ENCODE results near the gene DTNA.

DTNA gene

DNA sequence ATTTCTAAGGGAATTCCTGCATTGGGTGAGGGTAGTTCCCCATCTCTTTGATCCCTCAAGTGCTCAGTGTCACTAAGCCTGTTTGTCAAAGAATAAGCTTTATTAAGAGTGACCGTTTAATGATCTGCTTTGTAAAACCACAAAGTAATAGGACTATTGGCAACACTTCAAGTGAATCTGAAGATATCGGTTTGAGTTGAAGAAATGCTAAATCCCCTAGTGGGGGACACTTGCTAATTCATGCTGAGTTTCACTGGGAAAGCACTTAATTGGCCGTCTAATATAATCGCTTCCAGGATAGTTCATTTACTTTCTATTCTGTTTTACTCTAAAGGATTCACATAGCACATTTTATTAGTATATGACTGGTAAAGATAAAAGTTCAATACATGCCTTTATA lies 54.4 kb downstream of the DTNA start:
- FAIRE-seq: no peak
- no peak for DNase-seq (ENCODE audit: insufficient read length, low spot score)

DNA sequence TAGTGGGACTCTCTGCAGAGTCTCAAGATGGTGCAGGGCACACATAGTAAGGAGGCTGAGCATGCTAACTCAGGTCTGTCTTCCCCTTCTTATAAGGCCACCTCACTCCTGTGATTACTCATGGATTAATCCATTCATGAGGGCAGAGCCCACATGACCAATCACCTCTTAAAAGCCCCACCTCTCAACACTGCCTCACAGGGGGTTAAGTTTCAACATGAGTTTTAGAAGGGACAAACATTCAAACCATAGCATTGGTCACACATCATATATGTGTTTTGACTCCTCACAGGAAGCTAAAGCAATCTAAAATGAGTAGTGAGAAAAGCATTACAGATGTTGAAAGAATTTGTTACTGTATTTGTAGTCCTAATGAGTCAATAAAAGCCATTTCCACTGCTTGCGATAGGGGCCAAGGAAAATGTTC lies 57.5 kb downstream of the DTNA start:
- no peak for FAIRE-seq
- no peak for DNase-seq (ENCODE audit: insufficient read length, low spot score)

DNA sequence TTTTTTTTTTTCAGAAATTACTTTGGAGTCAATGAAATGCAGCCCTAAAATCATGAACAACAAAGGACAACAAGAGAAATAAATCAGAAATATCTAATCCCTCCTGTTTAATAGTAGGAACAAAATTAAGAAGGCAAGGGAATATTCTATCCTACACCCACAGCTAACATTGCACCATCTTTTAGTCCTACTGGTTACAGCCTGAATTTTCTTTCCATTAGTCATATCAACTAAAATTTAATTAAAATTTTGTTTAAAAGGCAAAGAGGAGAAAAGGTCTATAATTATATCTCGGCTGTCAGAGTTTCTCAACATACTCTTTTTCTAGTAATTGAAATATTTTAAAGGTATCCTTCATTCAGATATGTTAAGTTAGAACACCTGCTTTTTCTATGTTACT lies 61.9 kb downstream of the DTNA start:
- no peak for DNase-seq (ENCODE audit: insufficient read length, low spot score)
- FAIRE-seq: no peak

DNA sequence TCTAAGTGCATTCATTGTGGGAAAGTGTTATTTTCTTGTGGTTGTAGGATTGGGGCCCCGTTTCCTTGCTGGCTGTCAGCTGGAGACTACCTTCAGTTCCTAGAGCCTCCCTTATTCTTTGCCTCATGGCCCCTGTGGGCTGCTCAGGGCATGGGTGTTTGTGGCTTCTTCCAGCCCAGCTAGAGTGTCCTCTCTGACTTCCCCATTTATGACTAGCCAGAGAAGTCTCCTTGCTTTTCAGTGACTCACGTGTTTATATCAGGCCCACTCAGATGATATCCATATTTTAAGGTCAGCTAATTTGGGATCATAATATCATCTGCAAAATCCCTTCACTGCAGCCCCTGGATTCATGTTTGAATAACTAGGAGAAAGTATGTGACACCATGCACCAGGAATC lies 62.8 kb downstream of the DTNA start:
- FAIRE-seq (no peak), DNase-seq (ENCODE audit: insufficient read length, low spot score) (no peak)

DNA sequence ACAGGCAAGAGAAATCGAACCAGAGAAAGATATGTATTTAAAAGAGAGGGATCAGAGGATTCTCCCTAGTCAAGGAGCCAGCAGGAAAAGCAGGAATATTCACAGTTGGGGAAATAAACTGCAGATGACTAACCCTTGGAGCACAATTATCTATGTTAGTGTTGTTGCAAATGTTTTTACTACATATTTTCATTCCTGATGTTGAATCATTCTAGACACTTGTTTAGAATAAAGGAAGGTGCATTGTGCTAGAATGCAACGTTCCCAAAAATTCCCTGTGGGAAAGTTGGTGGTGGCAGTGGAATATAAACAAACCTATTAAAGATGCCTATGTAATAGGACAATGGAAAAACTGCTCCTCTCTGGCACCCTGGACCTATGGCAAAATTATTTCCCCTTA lies 63.3 kb downstream of the DTNA start:
- no peak for DNase-seq (ENCODE audit: insufficient read length, low spot score)
- FAIRE-seq: no peak

DNA sequence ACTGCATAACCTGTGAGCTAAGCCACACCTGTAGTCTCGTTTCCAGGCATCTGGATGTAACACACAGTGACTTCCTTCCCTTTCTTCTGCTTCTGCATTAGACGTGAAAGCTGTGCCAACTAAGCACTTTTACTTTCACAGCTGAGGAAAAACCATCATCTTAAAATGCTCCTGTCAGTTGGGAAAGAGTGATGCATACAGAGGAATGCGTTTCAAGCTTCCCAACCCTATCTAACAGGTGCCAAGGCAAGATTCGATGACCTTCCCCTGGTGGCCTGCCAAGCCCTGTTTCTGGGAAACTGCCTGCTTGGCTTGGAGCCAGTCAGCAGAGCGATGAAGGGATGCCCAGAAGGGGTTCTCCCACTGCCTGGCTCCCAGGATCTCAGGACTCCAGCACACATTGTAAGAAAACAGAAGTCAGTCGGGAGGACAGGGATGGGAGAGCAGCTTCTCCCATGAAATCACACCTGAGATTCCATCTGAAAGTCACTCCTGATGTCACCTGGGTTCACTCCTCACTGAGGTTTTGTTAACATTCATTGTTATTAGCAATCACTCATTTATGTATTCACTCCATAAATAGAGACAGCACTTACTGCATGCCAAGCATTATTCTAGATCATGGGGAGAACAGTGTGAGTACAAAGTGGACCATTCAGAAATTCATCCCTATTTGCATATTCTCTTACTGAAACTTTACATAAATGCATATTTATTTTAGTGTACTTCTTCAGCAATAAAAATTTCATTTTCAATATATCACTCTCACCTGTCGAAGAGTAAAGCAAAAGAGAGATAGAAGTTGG lies 64.1 kb downstream of the DTNA start:
- DNase-seq (ENCODE audit: insufficient read length, low spot score) (no peak), FAIRE-seq (no peak)

DNA sequence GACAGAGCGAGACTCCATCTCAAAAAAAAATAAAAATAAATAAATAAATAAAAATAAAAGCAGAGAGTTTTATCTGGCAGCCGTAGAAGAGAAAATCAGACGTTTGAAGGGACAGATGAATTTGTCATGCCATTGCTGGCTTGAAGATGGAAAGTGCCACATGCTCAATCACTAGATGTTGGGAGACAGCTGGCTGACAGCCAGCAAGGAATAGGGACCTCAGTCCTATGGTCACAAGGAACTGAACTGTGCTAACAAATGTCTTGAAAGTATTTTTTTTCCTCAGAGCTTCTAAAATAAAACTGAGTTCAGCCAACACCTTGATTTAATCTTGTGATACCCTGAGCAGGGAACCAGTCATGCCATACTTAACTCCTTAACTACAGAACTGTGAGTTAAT lies 65.4 kb downstream of the DTNA start:
- FAIRE-seq: no peak
- no peak for DNase-seq (ENCODE audit: insufficient read length, low spot score)

DNA sequence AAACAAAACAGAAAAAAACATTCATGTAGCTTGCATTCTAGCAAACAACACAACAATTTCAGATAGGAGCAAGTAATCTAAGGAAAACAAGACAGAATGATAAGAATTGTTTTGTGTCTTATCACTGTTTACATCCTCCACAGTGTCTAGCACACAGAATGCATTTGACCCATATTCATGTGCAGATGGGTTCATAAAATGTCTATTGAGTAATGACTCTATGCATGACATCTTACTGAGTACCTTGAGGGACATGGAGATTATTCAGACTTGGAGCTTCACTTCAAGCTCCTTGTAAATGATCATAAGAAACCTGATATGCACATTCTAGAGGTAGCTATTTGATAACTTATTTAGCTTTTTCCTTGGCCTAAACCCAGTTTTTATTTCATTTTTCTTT lies 69.0 kb downstream of the DTNA start:
- no peak for DNase-seq (ENCODE audit: insufficient read length, low spot score)
- no peak for FAIRE-seq

DNA sequence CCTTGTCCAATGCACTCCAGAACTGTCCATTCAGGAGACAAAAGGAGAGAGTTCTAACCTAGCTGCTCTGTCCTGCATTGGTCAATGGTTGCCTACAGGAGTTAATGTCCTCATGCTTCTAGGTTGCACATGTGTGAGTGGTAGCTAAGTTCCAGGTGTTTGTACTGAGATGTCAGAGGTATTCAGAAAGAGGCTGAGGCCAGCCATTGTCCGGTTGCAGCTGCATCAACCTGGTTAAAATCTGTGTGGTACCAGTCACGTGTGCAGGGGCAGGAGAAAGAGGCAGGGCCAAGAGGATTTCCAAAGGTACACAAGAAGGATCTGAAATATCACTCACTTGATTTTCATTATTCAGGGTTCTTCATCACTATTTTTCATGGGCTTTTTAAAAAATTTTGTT lies 70.8 kb downstream of the DTNA start:
- FAIRE-seq: no peak
- no peak for DNase-seq (ENCODE audit: insufficient read length, low spot score)

DNA sequence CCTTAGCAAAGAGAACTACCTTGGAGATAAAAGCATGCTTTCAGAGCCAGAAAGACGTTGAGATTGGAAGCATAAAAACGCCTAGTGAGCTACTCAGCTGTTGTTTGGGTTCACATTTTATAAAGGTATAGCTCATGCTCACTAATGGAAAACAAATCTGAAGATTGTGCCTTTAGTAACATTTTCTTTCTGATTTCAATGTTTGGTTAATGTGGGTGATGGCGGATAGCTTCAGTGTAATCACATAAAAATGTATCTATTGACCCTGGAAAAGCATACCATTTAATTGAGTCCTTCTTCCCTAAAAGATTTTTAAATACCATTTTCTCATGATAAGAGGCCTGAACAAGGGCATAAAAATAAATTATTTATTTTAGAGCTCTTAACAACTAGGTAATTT lies 73.4 kb downstream of the DTNA start:
- FAIRE-seq: no peak
- no peak for DNase-seq (ENCODE audit: insufficient read length, low spot score)

DNA sequence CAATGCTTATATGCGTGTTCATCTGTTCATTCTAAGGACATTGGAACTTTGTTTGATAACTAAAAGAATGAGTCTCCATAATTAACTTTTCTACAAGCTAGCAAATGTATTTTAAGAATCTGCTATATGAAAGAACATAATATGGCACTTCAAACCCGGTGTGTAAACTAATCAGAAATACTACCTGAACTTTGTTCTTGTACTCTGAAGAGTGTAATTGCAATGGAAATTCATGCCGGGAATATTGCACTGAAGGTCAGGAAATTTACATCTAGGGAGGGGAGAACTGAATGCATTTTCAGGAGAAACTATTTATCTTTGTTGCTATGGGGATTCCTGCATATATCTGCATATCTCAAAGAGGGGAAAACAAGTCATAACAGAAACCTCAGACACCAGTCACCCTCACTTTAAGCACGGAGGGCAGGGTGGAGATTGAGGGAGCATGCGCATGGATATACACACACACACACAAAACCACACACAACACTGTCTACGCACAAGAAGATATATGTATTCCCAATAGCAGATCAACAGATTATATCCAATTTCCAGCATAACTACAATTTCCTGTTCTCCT lies 76.2 kb downstream of the DTNA start:
- FAIRE-seq (no peak), DNase-seq (ENCODE audit: insufficient read length, low spot score) (no peak)

DNA sequence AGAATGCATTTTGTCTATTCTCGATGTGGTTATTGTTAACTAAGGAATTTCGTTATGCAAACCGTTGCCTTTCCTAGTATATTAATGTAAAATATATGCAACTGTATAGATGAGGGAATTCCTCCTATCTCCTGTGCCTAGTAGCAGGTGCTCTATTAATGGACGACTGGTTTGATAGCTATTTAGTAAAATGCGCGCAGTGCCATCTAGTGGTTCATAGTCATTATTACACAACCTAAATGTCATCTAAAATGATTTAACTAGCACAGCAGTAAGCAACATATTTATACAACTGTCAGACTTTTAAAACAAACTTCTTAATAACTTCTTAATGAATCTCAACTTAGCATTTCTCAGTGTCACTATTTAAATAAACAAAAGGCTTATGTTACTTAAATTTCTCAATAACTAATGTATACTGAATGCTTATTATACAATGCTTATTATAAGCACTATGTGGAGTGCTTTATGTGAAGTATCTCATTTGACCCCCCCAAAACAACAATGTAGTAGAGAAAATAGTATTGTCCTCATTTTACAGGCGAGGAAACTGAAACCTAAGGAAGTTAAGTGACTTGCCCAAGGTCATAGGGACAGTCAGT lies 77.9 kb downstream of the DTNA start:
- DNase-seq (ENCODE audit: insufficient read length, low spot score) (peak; percentile 24), FAIRE-seq (no peak)

DNA sequence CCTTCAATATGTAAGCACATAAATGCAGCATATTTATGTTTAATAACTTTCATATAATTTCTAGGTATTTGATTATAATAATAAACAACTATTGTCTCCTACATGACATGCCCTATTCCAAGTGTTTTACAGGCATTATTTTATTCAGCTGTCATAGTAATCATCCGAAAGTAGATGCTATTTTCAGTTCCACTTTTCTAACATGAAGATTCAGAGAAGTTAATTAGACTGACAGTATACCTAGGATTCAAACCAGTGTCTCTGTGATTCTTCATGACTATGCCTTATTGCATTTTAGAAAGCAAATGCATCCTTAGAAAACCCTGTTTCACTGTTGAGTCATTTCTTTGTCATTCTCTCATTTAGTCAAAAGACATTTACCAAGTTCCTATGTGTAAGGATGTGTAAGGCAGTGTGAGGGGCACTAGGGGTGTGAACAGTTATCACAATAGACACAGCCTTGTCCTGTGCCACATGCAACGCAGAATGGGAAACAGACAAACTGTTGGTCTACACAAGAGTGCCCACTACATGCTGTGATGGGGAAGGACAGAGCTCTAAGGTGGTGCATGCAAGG lies 79.8 kb downstream of the DTNA start:
- DNase-seq (ENCODE audit: insufficient read length, low spot score) (no peak), FAIRE-seq (no peak)

DNA sequence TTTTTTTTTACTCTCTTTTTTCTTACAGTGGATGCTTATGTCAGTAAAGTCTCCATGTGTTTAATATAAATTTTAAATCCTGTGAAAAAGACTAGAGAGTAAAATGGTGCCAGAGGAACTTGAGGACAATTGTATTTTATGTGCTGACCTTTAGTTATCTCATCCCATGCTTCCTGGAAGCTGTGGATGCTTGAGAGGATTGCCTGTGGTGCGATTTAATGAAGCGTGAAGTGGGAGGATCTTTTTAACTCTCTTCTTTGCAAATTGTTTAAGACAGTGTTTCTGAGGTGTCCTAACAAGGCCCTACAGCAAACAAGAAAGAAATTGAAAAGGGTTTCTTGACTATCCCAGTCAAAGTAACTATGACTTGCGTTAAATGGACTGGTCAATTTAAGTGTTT lies 84.2 kb downstream of the DTNA start:
- FAIRE-seq (no peak), DNase-seq (ENCODE audit: insufficient read length, low spot score) (no peak)

DNA sequence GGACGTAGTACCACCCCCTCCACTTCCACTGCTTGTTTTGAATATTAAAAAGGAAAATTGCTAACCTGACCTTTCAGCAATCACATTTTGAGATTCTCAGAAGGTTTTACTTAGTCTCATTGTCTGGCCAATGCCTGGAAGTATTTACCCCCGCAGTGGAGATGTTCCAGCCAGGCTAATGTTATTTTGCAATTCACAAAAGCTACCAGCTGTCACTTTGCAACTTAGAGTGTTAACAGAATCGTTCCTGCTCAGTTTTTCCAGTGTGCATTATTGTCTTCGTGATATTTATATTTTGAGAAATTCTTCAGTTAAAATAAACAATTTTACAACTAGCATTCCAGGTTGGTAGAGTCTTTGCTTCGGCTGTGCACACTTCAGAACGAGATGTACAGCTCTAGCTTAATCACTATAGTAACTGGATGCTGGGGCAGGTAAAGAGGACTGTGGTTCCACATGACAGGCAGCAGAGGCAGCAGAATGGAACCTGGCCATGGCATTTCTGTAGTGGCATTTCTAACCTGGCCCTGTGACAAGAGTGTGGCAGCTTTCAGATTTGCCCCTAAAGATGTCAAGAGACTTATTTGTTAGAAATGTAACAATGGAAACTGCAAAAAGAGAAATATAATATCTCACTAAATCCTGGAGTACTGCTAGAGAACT lies 85.1 kb downstream of the DTNA start:
- no peak for FAIRE-seq

DNA sequence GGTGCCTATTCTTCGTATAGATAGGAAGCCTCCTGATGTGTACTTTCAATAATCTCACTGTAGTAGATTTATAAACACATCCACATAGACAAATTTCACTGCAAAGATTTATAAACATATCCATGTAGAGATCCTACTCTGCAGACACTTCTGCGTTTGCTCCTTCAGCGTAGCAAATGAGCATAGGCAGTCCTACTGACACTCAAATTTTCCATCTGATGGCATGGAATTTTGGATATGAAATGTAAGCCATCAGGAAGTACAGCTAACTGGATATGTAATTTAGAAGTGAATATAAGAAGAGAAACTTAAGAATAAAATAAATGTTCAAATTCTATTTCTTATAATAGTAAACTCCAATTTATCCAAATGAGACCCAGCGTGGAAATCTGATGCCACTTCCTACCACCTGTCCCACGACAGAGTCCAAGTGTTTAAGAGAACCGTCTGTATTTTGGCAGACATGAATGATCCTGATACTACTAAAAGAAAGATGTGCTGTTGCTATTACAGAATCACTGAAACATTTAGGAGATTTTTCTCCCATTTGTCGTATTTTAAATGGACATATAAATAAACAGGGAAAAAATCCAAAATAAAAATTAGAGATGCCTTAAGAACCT lies 86.0 kb downstream of the DTNA start:
- DNase-seq (ENCODE audit: insufficient read length, low spot score) (no peak), FAIRE-seq (no peak)

More for the DNA sequence above, 85.1 kb downstream of the DTNA start:
- no peak for DNase-seq (ENCODE audit: insufficient read length, low spot score)

DNA sequence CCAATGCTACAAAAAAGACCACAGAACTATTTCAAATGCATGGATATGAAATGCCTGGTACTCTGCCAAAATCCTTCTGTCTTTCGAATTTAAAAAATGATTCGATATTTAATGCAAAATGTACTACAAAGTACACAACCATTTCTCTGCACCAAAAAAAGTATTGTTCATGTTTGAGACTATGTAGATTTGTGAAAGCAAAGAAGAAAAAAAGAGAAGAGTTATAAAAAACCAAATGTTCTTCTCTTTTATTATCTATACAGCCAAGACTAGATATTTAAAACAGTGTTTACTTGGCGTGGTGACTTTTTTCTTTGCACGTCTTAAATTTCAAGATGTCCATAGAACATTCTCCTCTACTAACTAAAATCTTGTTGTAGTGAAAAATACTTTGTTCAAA lies 89.2 kb downstream of the DTNA start:
- FAIRE-seq (no peak), DNase-seq (ENCODE audit: insufficient read length, low spot score) (no peak)

DNA sequence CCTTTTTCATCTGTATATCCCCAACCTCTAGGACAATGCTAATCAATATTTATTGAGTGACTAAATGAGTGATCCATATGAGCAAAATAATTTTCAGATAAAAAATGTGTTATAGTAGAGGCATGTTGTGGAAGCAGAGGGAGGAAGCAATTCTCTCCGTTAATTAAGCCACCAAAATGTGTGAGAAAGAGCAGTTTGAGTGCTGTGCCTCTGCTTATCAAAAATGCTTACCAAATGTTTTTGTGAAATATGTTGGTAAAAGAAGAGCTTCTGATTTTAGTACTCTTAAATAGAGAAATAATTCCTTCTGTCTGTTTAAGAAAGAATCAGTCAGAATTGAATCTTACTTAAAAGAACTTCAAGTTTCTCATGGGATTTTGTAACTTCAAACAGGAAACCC lies 90.3 kb downstream of the DTNA start:
- FAIRE-seq (no peak), DNase-seq (ENCODE audit: insufficient read length, low spot score) (no peak)

DNA sequence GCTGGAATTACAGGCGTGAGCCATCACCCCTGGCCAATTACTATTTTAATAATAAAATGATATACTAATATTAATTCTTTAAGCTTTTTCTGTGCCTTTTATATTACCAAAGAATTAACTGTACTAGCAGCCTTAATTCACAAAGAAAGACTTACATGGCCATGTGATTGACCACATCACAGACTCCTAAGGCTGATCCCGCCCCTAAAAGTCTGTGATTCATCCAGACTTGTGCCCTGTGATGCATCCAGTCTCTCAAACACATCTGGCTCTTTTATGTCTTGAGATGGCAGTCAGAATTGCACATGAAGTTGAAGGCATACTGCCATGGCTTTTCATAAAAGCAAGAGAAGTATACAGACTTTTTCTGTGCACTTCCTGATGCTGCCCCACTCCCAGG lies 91.7 kb downstream of the DTNA start:
- no peak for FAIRE-seq
- DNase-seq (ENCODE audit: insufficient read length, low spot score): no peak

DNA sequence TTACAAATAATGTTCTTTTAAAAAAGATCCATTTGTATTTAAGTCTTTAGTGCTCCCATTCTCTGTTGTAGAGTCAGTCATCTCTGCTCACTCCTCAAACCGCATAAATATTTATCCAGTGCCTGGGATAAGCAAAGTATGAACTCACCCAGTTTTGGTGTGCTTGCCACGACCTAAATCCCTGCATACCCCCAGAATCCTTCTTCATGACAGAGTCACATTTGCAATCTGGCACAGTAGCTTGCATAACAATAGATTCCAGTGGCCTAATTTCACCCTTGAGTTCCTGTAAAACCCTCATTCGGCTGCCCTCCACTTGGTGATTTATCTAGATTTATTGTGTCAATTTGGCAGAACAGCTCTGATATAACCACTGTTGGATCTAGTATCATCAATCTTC lies 92.9 kb downstream of the DTNA start:
- DNase-seq (ENCODE audit: insufficient read length, low spot score) (no peak), FAIRE-seq (no peak)

DNA sequence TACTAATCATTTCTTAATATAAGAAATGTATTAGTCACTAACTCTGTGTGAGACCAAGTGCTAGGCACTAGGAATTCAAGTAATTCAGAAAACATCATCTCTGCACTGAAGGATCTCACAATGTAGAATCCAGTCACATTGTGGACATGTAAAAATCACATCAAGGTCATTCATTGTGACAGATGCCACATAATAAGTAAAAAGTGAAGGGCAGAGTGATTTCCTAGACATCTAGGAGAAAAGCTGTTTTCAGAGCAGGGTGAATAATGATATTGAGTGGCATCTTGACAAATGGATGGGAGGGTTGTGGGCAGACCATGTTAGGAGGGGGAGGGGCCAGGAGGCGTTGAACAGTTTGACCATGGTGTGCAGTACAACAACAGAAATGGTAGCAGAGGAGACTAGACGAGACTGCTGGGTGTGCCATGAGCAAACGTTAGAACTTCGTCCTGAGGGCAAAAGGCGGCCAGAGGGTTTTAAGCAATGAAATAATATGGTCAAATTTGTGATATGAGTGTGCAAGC lies 93.8 kb downstream of the DTNA start:
- no peak for FAIRE-seq

More for the DNA sequence above, 93.8 kb downstream of the DTNA start:
- DNase-seq (ENCODE audit: insufficient read length, low spot score): no peak
